HS-27A (cell line): Measurements from ENCODE around the gene ADGRV1.
"Not testable (repeated sequence)": the region's sequence is repeated elsewhere in the genome, so short reads cannot be mapped to it uniquely, and the experiment has no call there.

ENCODE experiments used
- DNase-seq: peaks from one replicate; pipeline ENCODE4 v3.0.0-alpha.2; 2012; ENCODE audit warnings: low read depth, missing footprints

Gene ADGRV1

DNA sequence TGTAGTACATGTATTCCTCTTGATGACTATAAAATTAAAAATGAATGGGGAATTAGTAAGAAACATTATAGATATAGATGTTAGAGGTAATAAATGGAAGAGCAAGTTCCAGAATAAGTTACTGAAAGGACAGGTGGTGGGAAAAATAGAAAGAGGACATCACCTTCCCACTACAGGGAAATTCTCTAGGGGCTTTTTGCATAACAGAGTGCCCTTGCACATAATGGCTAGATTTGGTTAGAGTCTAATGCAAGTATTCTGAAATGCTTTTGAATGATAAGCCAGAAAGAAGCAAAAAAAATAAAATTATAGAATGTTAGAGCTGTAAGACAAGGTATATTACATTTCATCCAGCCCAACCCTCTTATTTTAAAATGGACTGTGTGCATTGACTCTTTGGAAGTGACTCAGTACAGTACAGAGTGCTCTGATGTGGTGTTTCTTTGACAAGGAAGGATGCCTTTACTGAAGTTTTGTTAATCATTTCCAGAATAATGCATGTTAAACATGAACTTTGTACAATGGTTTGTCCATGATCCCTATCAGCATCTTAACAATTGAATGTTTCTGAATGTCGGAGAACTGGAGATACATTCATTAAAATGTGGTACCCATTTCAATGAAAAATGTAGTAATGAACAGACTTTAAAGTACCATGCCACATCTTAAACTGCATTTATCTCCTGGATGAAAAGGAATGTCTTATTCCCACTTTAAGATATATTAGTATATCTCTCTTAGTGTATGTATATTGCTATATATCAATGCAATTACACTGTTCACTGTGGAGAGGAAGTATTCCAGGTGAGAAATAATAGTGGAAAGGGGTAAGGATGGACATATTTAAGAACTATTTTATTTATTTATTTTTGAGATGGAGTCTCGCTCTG lies 391.1 kb downstream of the ADGRV1 start:
- no peak for DNase-seq

DNA sequence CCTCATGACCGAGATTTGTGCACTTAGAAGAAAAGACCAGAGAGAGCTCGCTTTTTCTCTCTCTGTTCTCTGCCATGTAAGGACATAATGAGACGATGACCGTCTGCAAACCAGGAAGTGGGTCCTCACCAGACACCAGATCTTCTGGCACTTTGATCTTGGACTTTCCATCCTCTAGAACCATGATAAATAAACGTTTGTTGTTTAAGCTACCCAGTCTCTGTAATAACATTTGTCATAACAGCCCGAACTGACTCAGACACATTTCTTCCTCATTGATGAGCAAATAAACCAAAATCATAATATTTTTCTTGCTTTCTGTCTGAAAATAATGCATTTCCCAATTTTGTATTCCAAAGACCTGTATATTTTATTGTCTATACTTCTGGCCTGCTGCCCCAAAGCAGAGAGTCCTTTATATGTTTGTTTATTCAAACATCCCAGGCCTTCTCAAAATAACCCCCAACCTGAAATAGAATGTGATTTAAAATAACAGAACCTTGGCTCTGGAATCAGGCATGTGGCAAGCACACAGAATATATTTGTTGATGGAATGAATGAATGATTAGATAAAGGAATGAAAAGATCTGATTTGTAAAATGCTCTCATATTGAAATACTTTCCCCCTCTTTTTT lies 396.5 kb downstream of the ADGRV1 start:
- no peak for DNase-seq

DNA sequence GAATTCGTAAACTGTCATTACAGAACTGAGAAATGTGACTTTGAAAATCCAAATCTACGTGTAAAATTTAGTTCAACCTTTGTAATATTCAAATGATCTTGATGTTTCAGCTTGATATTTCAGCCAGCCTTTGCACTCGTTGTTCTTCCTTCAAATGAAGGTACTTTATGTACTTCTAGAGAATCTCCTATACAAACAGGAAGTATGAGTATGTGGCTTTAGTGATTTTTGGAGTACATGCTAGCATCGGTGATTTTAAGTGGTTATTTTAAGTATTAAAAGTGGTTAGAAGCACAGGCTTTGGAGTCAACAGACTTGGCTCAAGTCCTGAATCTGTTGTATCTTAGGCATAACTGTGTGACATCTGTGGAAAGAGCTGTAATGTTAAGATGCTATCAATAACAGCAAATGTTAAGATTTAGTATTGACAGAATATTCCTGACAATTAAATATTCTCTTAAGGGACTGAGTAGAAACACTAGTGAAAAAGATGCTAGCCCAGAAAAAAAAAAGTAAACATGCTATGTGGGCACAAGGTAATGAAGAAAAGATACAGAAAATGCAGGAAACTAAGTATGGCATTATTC lies 398.0 kb downstream of the ADGRV1 start:
- DNase-seq = no peak

DNA sequence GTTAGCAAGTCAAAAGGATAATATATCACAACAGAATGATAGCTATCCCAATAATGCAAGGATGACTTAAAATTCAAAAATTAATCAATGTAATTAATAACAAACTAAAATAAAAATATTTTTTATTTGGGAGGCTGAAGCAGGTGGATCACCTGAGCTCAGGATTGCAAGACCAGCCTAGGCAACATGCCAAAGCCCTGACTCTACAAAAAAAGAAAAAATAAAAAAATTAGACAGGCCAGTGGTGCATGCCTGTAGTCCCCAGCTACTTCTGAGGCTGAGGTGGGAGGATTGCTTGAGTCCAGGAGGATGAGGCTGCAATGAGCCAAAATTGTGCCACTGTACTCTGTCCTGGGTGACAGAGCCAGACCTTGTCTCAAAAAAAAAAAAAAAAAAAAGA lies 399.3 kb downstream of the ADGRV1 start:
- DNase-seq = no peak

DNA sequence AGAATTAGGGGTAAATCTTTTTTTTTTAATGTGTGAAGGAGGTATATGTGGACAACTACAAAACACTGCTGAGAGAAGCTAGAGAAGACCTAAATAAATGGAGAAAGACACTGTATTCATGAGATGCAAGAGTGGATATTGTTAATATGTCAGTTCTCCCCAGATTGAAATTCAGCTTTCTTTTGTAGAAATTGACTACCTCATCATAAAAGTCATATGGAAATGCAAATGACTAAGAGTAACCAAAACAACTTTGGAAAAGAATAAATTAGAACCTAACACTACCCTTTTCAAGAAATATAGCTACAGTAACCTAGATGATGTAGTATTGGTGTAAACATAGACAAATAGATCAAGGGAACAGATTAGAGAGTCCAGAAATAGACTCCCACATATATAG lies 400.7 kb downstream of the ADGRV1 start:
- DNase-seq = no peak

DNA sequence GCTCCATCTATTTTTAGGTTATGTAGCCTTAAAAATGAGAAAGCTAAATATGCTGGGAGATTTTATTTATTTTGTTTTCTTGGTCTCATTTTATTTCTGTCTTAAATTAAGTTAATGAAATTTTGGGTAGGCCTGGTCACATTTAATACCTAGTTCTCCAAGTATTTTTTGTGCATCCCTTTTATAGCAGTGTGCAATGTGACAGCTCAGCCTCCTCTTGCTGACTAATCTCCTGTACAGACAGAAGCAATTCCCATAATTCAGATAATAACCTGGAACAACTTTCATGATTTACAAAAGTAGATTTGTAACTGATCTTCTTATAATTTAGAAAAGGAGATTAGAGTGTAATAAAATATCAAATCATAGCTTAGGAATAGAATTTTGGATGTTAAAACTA lies 403.9 kb downstream of the ADGRV1 start:
- DNase-seq = no peak

DNA sequence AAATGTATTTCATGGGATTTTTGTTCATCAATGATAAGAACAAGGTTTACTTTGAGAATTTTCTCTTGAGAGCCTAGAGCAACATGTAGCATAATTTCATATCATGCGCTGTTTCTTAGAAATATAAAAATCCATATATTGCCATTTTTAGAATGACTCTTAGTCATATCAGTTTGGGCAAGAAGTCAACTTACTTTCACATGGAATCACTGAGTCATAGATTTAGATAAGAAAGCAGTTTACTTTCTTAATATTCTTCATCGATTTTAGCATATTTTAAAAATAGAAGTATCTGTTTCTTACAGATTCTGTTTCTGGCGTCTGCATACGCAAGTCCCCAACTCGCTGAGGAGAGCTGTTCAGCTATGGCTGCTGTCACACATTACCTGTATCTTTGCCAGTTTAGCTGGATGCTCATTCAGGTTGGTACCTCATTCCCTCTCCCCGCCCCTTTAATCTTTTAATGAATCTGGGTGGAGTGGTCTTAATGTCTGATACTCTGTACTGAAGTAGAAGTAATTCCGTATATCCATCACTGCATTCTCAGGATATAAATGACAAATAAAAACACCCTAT lies 406.6 kb downstream of the ADGRV1 start:
- no peak for DNase-seq

DNA sequence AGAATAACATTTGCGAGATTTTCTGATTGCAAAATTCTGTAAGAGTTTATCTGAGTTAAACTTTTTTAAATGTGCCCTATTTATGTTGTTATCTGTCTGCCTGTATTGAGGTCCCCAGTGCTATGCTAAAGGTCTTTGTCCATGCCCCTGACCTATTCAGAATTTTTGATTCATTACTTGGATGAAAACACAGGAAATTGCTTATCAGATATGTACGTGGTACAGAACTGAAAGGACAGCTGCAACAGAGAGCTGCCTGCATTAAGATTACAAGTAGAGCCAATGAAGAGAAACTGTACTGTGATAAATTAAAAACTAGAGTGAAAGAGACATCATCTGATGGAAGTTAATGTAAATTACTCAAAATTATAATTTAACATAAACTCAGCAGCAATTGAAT lies 408.8 kb downstream of the ADGRV1 start:
- no peak for DNase-seq

DNA sequence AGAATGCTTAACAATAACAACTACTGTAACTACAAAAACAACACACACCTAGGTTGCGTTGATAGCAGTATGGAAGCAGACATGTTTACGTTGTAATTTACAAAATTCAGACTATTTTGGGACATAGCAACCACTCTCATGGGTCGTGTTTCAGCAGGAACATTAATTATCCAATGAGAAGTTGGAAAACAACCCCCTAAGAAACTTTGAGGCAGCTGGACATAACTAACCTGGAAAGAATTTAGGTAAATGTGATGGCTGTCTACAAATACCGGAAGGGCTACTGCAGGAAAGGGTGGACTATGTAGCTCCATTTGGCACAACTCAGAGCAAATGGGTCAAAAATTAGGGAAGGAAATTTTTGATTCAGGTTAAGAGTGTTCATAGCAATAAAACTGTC lies 409.3 kb downstream of the ADGRV1 start:
- no peak for DNase-seq

DNA sequence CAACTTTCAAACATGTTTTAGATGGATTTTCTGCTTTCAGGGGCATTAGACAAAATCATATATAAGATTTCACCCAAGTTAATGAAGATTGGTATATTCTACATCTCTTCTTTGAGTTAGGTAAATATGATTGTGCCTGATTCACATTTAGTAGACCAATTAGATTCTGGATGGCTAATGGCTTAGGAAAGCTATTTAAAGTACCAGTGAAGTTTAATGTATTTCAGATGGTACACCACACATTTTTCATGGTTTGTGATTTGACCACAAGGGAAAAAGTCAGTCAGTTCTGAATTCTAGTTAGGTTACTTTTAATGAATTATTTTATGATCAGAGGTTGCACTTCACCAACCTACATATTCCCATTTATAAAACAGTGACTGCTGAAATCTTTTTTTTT lies 409.7 kb downstream of the ADGRV1 start:
- DNase-seq = no peak

DNA sequence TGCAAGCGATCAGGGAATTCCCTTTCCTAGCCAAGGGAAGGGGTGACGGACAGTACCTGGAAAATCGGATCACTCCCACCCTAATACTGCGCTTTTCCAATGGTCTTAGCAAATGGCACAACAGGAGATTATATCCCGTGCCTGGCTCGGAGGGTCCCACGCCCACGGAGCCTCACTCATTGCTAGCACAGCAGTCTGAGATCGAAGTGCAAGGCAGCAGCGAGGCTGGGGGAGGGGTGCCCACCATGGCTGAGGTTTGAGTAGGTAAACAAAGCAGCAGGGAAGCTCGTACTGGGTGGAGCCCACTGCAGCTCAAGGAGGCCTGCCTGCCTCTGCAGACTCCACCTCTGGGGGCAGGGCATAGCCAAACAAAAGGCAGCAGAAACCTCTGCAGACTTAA lies 411.3 kb downstream of the ADGRV1 start:
- DNase-seq = not testable (repeated sequence)

DNA sequence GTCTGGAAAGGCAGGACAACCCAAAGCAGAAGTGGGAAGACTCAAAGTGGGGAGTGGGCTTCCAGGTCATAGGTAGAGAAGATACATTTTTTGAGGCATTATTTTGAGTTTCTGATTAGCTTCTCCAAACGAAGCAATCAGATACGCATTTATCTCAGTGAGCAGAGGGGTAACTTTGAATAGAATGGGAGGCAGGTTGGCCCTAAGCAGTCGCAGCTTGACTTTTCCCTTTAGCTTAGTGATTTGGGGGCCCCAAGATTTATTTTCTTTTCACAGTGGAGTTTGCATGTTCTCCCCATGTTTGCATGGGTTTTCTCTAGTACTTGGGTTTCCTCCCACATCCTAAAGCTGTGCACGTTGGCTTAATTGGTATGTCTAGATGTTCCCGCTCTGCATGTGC lies 422.6 kb downstream of the ADGRV1 start:
- no peak for DNase-seq

DNA sequence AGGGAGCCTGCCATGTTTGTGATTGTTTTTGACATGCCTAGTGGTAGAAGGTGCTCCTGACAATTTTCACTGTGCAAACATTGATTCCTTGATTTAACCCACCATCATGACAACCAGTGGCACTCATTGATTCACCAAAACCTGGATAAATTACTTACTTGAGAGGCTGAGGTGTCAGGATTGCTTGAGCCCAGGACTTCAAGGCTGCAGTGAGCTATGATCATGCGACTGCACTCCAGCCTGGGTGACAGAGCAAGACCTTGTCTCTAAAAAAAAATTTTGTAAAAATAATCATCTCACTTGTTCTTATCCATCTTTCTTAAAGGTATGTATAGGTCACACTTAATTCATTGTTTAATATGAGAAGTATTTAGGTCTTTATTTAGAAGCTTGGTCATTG lies 423.2 kb downstream of the ADGRV1 start:
- DNase-seq = no peak

DNA sequence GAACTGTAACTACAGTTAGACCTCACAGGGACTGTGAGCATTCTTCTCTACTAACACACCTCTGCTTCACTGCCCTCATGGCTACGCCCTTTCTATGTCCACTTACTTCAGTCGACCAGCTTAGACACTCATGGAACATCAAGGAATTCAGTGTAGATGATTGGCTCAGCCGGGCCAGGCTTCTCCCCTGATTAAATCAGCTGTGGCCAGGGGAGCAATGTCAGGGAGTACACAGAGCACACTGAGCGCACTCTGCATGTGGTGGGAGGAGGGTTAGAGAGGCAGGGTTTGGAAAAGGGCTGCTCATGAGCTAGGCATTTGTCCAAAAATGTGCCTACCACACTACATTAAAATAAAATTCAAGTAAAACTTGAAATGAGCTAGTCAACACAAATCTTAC lies 424.0 kb downstream of the ADGRV1 start:
- DNase-seq = no peak

DNA sequence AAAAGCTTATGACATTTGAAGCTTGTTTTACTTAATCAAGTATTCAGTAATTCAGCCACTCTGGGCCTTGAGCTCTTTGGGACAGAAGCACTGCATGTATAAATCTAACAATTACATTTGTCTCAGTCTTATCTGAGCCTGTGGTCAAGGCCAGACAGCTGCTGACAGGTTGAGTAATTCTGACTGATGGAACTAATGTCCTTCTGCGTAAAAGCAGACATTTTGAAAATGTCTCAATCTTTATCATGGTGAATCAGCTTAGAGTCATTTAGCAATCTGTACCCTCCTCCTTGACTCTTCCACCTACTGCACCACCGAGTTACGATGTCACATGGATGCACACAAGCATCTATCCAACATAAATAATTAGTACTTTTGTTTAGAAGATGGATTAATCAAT lies 424.6 kb downstream of the ADGRV1 start:
- no peak for DNase-seq

DNA sequence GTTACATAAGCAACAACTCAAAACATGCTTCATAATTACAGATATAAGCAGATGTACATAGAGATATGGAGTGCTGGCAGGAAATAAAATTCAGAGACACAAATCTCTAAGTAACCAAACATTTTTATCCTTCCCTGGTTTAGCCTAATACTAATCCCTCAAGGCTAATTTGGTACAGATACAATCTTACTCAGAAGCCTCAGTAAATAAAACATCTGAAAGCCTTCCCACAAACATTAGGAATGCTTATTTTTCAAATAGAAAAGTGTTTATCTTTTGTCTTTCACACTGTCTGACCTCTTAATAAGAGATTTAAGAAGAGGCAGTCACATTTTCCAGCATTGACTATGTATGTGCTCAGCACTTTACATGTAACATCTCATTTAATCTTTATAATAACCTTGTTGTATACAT lies 425.1 kb downstream of the ADGRV1 start:
- no peak for DNase-seq

DNA sequence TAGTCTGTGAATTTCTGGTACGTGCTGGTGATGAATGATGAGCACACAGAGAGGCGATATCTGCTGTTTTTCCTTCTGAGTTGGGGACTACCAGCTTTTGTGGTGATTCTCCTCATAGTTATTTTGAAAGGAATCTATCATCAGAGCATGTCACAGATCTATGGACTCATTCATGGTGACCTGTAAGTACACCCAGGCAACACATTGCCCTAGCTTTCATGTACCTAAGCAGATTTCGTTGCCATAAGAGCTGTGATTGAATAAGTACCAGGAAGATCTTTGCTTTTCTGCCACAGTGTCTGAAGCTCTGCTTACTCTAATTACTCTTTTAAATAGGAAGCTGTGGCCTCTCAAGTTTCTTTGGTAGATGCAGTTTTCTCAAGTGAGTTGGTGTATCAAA lies 426.7 kb downstream of the ADGRV1 start:
- no peak for DNase-seq

DNA sequence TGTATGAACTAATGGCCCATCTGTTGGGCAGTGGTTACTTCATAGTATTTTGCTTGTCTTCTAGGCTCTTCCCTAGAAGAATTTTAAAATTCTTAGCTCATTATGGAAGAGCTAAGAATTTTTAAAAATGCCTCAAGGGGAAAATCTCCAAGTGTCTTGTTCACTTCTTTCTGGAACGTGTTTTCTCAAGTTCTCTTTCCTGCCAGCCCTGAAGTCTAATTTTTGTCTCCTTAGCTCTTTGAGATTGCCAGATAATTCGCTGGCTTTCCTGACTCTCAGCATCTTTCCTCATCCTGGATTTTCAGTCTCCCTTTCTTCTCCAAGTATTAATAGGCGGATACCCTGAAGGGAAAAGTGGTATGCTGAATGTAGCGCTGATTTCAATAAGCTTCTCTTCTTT lies 429.1 kb downstream of the ADGRV1 start:
- DNase-seq = no peak

DNA sequence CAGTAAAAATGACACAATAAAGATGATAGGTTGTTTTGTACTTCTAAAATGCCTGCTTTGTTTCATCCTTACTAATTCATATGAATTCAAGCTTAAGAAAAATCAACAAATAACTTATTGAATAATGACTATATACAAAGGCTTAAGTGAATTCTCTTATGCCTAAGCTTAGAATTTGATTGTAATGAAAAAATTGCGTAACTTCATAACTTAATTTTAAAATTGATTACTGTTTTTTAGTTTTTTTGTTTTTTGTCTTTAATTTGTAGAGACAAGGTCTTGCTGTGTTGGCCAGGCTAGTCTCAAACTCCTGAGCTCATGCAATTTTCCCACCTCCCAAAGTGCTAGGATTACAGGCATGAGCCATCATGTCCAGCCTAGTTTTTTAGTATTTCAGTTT lies 432.6 kb downstream of the ADGRV1 start:
- no peak for DNase-seq

DNA sequence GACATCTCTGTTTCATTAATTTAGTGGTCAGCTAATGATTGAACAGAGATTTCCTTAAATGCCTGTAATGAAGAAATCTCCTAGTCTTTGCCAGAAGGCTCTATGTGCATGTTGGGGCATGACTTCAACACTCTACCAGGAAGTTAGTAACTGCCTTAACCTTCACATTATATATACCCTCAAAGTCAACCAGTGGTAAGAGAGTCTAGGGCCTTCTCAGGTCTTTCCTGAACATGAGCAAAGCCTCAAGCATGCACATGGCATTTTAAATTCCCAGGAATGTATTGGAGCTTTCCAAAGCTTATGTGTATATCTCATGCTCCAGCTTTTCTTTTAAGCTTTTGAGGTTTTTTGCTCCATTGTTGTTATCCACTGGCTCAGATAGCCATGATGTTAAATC lies 436.2 kb downstream of the ADGRV1 start:
- no peak for DNase-seq

DNA sequence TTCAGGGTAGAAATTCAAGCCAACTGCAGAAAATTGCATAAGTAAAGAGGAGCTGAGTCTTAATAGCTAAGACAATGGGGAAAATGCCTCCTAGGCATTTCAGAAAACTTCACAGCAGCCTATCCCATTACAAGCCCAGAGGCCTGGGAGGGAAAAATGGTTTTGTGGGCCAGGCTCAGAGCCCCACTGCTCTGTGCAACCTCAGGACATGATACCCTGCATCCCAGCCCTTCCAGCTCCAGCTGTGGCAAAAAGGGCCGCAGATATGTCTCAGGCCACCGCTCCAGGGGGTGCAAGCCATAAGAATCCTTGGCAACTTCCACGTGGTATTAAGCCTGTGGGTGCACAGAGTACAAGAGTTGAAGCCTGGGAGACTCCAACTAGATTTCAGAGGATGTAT lies 437.5 kb downstream of the ADGRV1 start:
- no peak for DNase-seq

DNA sequence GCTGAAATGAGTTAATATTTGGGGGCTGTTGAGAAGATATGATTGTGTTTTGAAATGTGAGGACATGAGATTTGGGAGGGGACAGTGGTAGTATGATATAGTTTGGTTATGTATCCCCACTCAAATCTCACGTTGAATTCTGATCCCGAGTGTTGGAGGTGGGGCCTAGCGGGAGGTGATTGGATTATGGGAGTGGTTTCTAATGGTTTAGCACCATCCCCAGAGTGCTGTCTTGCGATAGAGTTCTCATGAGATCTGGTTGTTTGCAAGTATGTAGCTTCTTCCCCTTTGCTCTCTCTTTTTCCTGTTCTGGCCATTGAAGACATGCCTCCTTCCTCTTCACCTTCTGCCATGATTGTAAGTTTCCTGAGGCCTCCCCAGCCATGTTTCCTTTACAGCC lies 438.5 kb downstream of the ADGRV1 start:
- no peak for DNase-seq

DNA sequence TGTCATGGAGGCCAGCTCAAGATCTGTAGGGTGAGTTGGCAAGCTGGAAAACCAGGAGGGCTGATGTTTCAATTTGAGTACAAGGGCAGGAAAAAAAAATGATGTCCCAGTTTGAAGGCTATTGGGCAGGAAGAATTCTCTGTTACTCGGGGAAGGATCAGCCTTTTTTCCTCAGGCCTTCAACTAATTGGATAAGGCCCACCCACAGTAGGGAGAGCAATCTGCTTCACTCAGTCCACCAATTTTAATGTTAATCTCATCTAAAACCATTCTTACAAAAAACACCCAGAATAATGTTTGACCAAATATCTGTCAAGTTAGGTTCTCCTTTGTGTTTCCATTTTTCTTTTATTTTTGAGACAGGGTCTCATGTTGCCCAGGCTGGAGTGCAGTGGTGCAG lies 442.1 kb downstream of the ADGRV1 start:
- no peak for DNase-seq
